A549 (cell line): ENCODE data around the gene DTX1.

ENCODE experiments used
- CHD4 ChIP-seq: fragments of 200-600 bp; sonication (generic); IDR thresholded peaks from 2 replicates; pipeline ENCODE4 v1.6.1; 2016; ENCODE audit warnings: antibody characterized with exemption, mild to moderate bottlenecking, borderline replicate concordance
- EP300 ChIP-seq, 2 experiments: fragments of >200 bp; sonication (Bioruptor Twin); formaldehyde crosslinking; IDR thresholded peaks; 2 replicates in 1 of 2; 3 replicates in 1 of 2; pipeline ENCODE4 v1.6.1; 2016 to 2017
- JUNB ChIP-seq: fragments of >200 bp; sonication (Bioruptor Twin); formaldehyde crosslinking; IDR thresholded peaks from 2 replicates; pipeline ENCODE4 v1.6.1; 2016
- KDM1A ChIP-seq: fragments of 200-600 bp; sonication (generic); IDR thresholded peaks from 2 replicates; pipeline ENCODE4 v1.6.1; 2016; ENCODE audit warnings: low read depth, mild to moderate bottlenecking
- NR3C1 ChIP-seq: fragments of >200 bp; sonication (Bioruptor Twin); formaldehyde crosslinking; IDR thresholded peaks from 3 replicates; pipeline ENCODE4 v1.6.1; 2017
- POLR2A ChIP-seq: IDR thresholded peaks from 2 replicates; pipeline ENCODE4 v1.6.1; 2012; ENCODE audit warnings: mild to moderate bottlenecking, low read length
- RCOR1 ChIP-seq: fragments of 150-350 bp; IDR thresholded peaks from 2 replicates; pipeline ENCODE4 v1.6.1; 2014; ENCODE audit warnings: antibody characterized with exemption, low read length, low read depth
- SMC3 ChIP-seq: fragments of >200 bp; sonication (Bioruptor Twin); formaldehyde crosslinking; IDR thresholded peaks from 3 replicates; pipeline ENCODE4 v1.6.1; 2018; ENCODE audit warnings: inconsistent platforms
- ZSCAN20 ChIP-seq: fragments of 250-450 bp; sonication (Bioruptor Pico); IDR thresholded peaks from 2 replicates; pipeline ENCODE4 v1.8.0; 2022; ENCODE audit warnings: mild to moderate bottlenecking, moderate library complexity
- TF ChIP-seq, protein P1 (sequence below): fragments of >200 bp; sonication (Bioruptor Twin); formaldehyde crosslinking; IDR thresholded peaks from 3 replicates; pipeline ENCODE4 v1.5.1; 2016
- TF ChIP-seq, protein P2 (sequence below): IDR thresholded peaks from 2 replicates; pipeline ENCODE4 v1.6.1; 2012
- TF ChIP-seq, protein P3 (sequence below): fragments of 450-650 bp; IDR thresholded peaks from 2 replicates; pipeline ENCODE4 v1.6.1; 2014; ENCODE audit warnings: antibody characterized with exemption
- TF ChIP-seq, protein P4 (sequence below): fragments of >200 bp; sonication (Bioruptor Twin); formaldehyde crosslinking; IDR thresholded peaks from 3 replicates; pipeline ENCODE4 v1.6.1; 2016

DNA sequence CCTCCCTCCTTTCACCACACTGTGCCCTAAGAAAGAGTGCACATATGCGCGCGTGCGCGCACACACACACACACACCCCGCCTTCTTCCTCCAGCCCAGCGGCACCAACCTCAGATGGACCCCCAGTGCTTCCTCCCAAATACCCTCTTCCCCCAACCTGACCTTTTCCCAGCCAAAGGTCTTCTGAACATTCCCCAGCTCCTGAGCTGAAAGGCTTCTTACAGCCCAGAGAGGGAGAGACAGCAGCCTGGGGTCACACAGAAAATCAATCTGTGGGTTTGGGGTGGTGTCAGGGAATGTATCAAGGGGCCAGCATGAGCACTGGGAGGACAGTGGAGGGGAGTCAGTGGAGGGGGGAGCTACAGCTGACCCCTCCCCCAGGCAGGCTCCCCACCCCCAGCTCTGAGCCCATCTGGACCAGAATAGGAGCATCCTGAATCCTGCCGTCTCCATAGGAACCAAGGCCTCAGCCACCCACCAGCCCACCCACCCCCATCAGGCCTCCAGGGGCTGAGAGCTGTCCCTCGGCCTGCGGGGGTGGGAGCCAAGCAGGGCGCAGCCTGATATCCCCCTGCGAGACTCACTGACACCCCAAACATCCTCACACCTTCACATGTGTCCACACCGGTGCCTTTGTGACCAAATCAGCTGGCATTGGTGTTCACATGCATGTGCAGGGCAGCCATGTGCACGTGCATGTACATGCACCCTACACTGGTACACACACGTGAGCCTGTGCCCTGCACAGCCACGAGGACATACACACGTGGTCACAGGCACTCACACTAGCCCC, 73.3 kb downstream of the DTX1 start:
- TF ChIP-seq NR3C1, result no peak
- no peak for TF ChIP-seq SMC3
- TF ChIP-seq, protein P1, sequence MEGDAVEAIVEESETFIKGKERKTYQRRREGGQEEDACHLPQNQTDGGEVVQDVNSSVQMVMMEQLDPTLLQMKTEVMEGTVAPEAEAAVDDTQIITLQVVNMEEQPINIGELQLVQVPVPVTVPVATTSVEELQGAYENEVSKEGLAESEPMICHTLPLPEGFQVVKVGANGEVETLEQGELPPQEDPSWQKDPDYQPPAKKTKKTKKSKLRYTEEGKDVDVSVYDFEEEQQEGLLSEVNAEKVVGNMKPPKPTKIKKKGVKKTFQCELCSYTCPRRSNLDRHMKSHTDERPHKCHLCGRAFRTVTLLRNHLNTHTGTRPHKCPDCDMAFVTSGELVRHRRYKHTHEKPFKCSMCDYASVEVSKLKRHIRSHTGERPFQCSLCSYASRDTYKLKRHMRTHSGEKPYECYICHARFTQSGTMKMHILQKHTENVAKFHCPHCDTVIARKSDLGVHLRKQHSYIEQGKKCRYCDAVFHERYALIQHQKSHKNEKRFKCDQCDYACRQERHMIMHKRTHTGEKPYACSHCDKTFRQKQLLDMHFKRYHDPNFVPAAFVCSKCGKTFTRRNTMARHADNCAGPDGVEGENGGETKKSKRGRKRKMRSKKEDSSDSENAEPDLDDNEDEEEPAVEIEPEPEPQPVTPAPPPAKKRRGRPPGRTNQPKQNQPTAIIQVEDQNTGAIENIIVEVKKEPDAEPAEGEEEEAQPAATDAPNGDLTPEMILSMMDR, result no peak
- no peak for TF ChIP-seq CHD4
- no peak for TF ChIP-seq POLR2A
- TF ChIP-seq, protein P2, sequence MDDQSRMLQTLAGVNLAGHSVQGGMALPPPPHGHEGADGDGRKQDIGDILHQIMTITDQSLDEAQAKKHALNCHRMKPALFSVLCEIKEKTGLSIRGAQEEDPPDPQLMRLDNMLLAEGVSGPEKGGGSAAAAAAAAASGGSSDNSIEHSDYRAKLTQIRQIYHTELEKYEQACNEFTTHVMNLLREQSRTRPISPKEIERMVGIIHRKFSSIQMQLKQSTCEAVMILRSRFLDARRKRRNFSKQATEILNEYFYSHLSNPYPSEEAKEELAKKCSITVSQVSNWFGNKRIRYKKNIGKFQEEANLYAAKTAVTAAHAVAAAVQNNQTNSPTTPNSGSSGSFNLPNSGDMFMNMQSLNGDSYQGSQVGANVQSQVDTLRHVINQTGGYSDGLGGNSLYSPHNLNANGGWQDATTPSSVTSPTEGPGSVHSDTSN, result no peak
- no peak for TF ChIP-seq RCOR1
- TF ChIP-seq KDM1A, result no peak
- TF ChIP-seq, protein P3, sequence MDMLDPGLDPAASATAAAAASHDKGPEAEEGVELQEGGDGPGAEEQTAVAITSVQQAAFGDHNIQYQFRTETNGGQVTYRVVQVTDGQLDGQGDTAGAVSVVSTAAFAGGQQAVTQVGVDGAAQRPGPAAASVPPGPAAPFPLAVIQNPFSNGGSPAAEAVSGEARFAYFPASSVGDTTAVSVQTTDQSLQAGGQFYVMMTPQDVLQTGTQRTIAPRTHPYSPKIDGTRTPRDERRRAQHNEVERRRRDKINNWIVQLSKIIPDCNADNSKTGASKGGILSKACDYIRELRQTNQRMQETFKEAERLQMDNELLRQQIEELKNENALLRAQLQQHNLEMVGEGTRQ, result no peak
- TF ChIP-seq, protein P4, sequence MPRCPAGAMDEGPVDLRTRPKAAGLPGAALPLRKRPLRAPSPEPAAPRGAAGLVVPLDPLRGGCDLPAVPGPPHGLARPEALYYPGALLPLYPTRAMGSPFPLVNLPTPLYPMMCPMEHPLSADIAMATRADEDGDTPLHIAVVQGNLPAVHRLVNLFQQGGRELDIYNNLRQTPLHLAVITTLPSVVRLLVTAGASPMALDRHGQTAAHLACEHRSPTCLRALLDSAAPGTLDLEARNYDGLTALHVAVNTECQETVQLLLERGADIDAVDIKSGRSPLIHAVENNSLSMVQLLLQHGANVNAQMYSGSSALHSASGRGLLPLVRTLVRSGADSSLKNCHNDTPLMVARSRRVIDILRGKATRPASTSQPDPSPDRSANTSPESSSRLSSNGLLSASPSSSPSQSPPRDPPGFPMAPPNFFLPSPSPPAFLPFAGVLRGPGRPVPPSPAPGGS, result no peak
- TF ChIP-seq ZSCAN20 (CRISPR knock-in tag), result no peak
- TF ChIP-seq EP300 (IDR thresholded peaks at IDR 0.05), result no peak
- TF ChIP-seq JUNB, result no peak
